Kidney epithelial cell (primary cell): Measurements from ENCODE around the gene ZDHHC14. TPM values are rescaled to one million over a fixed set of nuclear protein-coding genes. Genes with fewer than 3 reads are reported as not detected.

ENCODE experiments used
- DNase-seq: peaks from one replicate; pipeline ENCODE4 v3.0.0-alpha.2; 2010; ENCODE audit warnings: low read depth
- H3K27me3 ChIP-seq: 2 replicates; pipeline ENCODE4 v1.6.0; 2011; ENCODE audit warnings: low read length; ENCODE audit not compliant: control insufficient read depth, insufficient read depth
- H3K36me3 ChIP-seq: 2 replicates; pipeline ENCODE4 v1.5.1; 2011; ENCODE audit warnings: low read length; ENCODE audit not compliant: control insufficient read depth, insufficient read depth
- H3K4me3 ChIP-seq: 2 replicates; pipeline ENCODE4 v1.5.1; 2011; ENCODE audit warnings: low read depth, mild to moderate bottlenecking, control low read depth, low read length
- CTCF ChIP-seq: IDR thresholded peaks from 2 replicates; pipeline ENCODE4 v1.5.1; 2011; ENCODE audit warnings: mild to moderate bottlenecking, moderate library complexity, low read length, control low read depth, inconsistent platforms; ENCODE audit not compliant: insufficient read depth, poor library complexity, severe bottlenecking
- total RNA-seq: library from RNA; depleted of rRNA; stranded (reverse); fragments of >200 nt; gene quantifications from 2 replicates; pipeline ENCODE4 v1.2.3, GENCODE V29; 2015

The ZDHHC14 gene
- total RNA-seq, 1 donor from 2014 or later: 9.7 TPM

GRCh38 chr6:157569543-157569942 is 188.6 kb downstream of the ZDHHC14 start:
- no peak for DNase-seq
- Histone ChIP-seq H3K27me3 (no peaks in the 10 kb centered on the region), H3K36me3 (no peaks in the 10 kb centered on the region), H3K4me3 (no peak overlapping the region)
- TF ChIP-seq CTCF: no peak

- no peak for TF ChIP-seq CTCF
- H3K4me3 ChIP-seq: no peak overlapping the region
- DNase-seq: no peak
- no peaks in the 10 kb centered on the region for H3K36me3 ChIP-seq
- no peaks in the 10 kb centered on the region for H3K27me3 ChIP-seq
These were observed 189.1 kb downstream of the ZDHHC14 start for GRCh38 chr6:157570104-157570503.

GRCh38 chr6:157570752-157571151 is 189.8 kb downstream of the ZDHHC14 start:
- Histone ChIP-seq H3K27me3 (no peaks in the 10 kb centered on the region), H3K4me3 (no peak overlapping the region), H3K36me3 (no peaks in the 10 kb centered on the region)
- no peak for DNase-seq
- no peak for TF ChIP-seq CTCF

GRCh38 chr6:157571269-157571668 is 190.3 kb downstream of the ZDHHC14 start:
- no peaks in the 10 kb centered on the region for H3K27me3 ChIP-seq
- no peak overlapping the region for H3K4me3 ChIP-seq
- H3K36me3 ChIP-seq: no peaks in the 10 kb centered on the region
- no peak for TF ChIP-seq CTCF
- no peak for DNase-seq

GRCh38 chr6:157571950-157572349 is 191.0 kb downstream of the ZDHHC14 start:
- DNase-seq: no peak
- Histone ChIP-seq H3K36me3 (no peaks in the 10 kb centered on the region), H3K4me3 (no peak overlapping the region), H3K27me3 (no peaks in the 10 kb centered on the region)
- TF ChIP-seq CTCF: no peak

- no peak for DNase-seq
- no peak overlapping the region for H3K4me3 ChIP-seq
- H3K36me3 ChIP-seq: no peaks in the 10 kb centered on the region
- TF ChIP-seq CTCF: no peak
- H3K27me3 ChIP-seq: no peaks in the 10 kb centered on the region
These were observed 193.9 kb downstream of the ZDHHC14 start for GRCh38 chr6:157574851-157575424.
